Lung microvascular endothelial cell (primary cell): Measurements from ENCODE around the gene SLCO2A1. TPM values are rescaled to one million over a fixed set of nuclear protein-coding genes. Genes with fewer than 3 reads are reported as not detected.
A peak's percentile ranks its signal among the peaks of the same experiment; 100 is the strongest.

Experiments
- DNase-seq, 2 donors: peaks; one replicate each; pipeline versions ENCODE4 v3.0.0 to v3.0.0-alpha.2; 2010; ENCODE audit warnings: low read depth in 2 of 2
- total RNA-seq: library from RNA; depleted of rRNA; stranded (reverse); fragments of >200 nt; gene quantifications from 2 replicates; pipeline ENCODE4 v1.2.1, GENCODE V29; 2014

SLCO2A1 gene
- total RNA-seq, 1 donor from 2014 or later = 7.9 TPM

GRCh38 chr3:133910422-133910821 lies 119.3 kb downstream of the SLCO2A1 start:
- DNase-seq = no peak

- DNase-seq = no peak
Observed at GRCh38 chr3:133905376-133905775, 124.3 kb downstream of the SLCO2A1 start.

GRCh38 chr3:133901847-133902246 lies 127.9 kb downstream of the SLCO2A1 start:
- DNase-seq = no peak

GRCh38 chr3:133901083-133901482 lies 128.6 kb downstream of the SLCO2A1 start:
- no peak for DNase-seq

GRCh38 chr3:133899311-133899710 lies 130.4 kb downstream of the SLCO2A1 start:
- DNase-seq = no peak

- no peak for DNase-seq
Observed at GRCh38 chr3:133897547-133897946, 132.2 kb downstream of the SLCO2A1 start.

- peak in 1 of 2 donors; percentile 14 for DNase-seq
Observed at GRCh38 chr3:133896002-133896761, 133.5 kb downstream of the SLCO2A1 start.

GRCh38 chr3:133895208-133896001 lies 134.3 kb downstream of the SLCO2A1 start, which contains the start of gene RAB6B:
Gene RAB6B, minus strand, starts transcription at chr3:133895882. Its CDS starts 416 bp downstream, at chr3:133895466.
- DNase-seq = peak; percentile 56 to 65

GRCh38 chr3:133894353-133895207 lies 135.1 kb downstream of the SLCO2A1 start:
- DNase-seq = peak in 1 of 2 donors; percentile 10

- no peak for DNase-seq
Observed at GRCh38 chr3:133893683-133894352, 135.9 kb downstream of the SLCO2A1 start.

GRCh38 chr3:133892541-133893231 lies 137.0 kb downstream of the SLCO2A1 start:
- DNase-seq = no peak

- no peak for DNase-seq
Observed at GRCh38 chr3:133891662-133892378, 137.9 kb downstream of the SLCO2A1 start.

GRCh38 chr3:133890972-133891644 lies 138.6 kb downstream of the SLCO2A1 start:
- no peak for DNase-seq

GRCh38 chr3:133890037-133890436 lies 139.7 kb downstream of the SLCO2A1 start:
- DNase-seq = no peak

- no peak for DNase-seq
Observed at GRCh38 chr3:133888726-133889340, 140.9 kb downstream of the SLCO2A1 start.

- peak in 1 of 2 donors; percentile 31 for DNase-seq
Observed at GRCh38 chr3:133887803-133888703, 141.7 kb downstream of the SLCO2A1 start.

GRCh38 chr3:133887074-133887802 lies 142.5 kb downstream of the SLCO2A1 start:
- no peak for DNase-seq
